ENCODE measurements around the gene MZB1.

DNA sequence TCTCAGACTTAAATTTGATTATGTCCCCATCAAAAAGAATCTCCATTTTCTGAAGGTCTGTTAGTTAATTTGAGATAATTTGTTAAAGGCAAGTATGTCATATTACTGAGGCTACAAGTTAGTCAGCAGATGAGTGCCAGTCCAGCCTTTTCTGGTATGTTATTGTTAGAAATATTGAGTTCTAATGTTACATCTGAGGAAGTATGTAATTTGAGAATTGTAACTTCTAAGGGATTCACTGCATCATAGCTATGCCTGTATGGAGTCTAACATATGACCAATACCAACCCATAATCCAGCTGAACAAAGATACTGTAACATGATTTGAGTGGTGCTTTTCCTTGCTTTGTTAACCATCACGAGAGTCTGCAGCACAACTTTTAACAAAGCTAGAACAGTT, 20.5 kb downstream of the MZB1 start:
- TF ChIP-seq, protein P1, sequence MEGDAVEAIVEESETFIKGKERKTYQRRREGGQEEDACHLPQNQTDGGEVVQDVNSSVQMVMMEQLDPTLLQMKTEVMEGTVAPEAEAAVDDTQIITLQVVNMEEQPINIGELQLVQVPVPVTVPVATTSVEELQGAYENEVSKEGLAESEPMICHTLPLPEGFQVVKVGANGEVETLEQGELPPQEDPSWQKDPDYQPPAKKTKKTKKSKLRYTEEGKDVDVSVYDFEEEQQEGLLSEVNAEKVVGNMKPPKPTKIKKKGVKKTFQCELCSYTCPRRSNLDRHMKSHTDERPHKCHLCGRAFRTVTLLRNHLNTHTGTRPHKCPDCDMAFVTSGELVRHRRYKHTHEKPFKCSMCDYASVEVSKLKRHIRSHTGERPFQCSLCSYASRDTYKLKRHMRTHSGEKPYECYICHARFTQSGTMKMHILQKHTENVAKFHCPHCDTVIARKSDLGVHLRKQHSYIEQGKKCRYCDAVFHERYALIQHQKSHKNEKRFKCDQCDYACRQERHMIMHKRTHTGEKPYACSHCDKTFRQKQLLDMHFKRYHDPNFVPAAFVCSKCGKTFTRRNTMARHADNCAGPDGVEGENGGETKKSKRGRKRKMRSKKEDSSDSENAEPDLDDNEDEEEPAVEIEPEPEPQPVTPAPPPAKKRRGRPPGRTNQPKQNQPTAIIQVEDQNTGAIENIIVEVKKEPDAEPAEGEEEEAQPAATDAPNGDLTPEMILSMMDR (IDR thresholded peaks at IDR 0.05), result no peak
- TF ChIP-seq POLR2A (IDR thresholded peaks at IDR 0.05) (no peak), EP300 (IDR thresholded peaks at IDR 0.05) (no peak)
